Parathyroid adenoma (tissue), 2 donors: ENCODE measurements around the gene CLIC4.

ENCODE experiments used
- H2AFZ ChIP-seq: fragments of 300-600 bp; sonication (generic); one replicate; pipeline ENCODE4 v1.7.0; 2017; ENCODE audit warnings: antibody characterized with exemption, mild to moderate bottlenecking
- H3K27ac ChIP-seq: fragments of 300-600 bp; sonication (generic); one replicate; pipeline ENCODE4 v1.7.0; 2017
- H3K27me3 ChIP-seq: fragments of 300-600 bp; sonication (generic); one replicate; pipeline ENCODE4 v1.7.0; 2017; ENCODE audit warnings: low read length; ENCODE audit not compliant: control insufficient read depth, insufficient read depth
- H3K36me3 ChIP-seq: fragments of 300-600 bp; sonication (generic); one replicate; pipeline ENCODE4 v1.7.0; 2017; ENCODE audit warnings: low read length; ENCODE audit not compliant: control insufficient read depth, insufficient read depth
- H3K4me1 ChIP-seq: fragments of 300-600 bp; sonication (generic); one replicate; pipeline ENCODE4 v1.7.0; 2017; ENCODE audit warnings: control low read depth
- H3K4me2 ChIP-seq: fragments of 300-600 bp; sonication (generic); one replicate; pipeline ENCODE4 v1.7.0; 2017; ENCODE audit warnings: low read length
- H3K4me3 ChIP-seq: fragments of 300-600 bp; sonication (generic); one replicate; pipeline ENCODE4 v1.7.0; 2017; ENCODE audit warnings: low read depth, low read length
- H3K79me2 ChIP-seq: fragments of 300-600 bp; sonication (generic); one replicate; pipeline ENCODE4 v1.7.0; 2017; ENCODE audit warnings: control low read depth
- H3K9ac ChIP-seq: fragments of 300-600 bp; sonication (generic); one replicate; pipeline ENCODE4 v1.7.0; 2017; ENCODE audit warnings: mild to moderate bottlenecking
- H3K9me3 ChIP-seq: fragments of 300-600 bp; sonication (generic); one replicate; pipeline ENCODE4 v1.7.0; 2017; ENCODE audit warnings: low read length; ENCODE audit not compliant: control insufficient read depth
- TF ChIP-seq, protein P1 (sequence below): fragments of 300-600 bp; sonication (generic); IDR thresholded peaks from one replicate; pipeline ENCODE4 v1.7.0; 2017; ENCODE audit warnings: antibody characterized with exemption, mild to moderate bottlenecking
- donor health status: primary hyperparathyroidism.

The CLIC4 gene

GRCh38 chr1:24872061-24872850 lies 127.0 kb downstream of the CLIC4 start:
- TF ChIP-seq, protein P1, sequence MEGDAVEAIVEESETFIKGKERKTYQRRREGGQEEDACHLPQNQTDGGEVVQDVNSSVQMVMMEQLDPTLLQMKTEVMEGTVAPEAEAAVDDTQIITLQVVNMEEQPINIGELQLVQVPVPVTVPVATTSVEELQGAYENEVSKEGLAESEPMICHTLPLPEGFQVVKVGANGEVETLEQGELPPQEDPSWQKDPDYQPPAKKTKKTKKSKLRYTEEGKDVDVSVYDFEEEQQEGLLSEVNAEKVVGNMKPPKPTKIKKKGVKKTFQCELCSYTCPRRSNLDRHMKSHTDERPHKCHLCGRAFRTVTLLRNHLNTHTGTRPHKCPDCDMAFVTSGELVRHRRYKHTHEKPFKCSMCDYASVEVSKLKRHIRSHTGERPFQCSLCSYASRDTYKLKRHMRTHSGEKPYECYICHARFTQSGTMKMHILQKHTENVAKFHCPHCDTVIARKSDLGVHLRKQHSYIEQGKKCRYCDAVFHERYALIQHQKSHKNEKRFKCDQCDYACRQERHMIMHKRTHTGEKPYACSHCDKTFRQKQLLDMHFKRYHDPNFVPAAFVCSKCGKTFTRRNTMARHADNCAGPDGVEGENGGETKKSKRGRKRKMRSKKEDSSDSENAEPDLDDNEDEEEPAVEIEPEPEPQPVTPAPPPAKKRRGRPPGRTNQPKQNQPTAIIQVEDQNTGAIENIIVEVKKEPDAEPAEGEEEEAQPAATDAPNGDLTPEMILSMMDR = no peak
- no peaks in the 10 kb centered on the region for H3K4me1 ChIP-seq
- H3K9me3 ChIP-seq = no peaks in the 10 kb centered on the region
- H3K27me3 ChIP-seq = no peaks in the 10 kb centered on the region
- H3K4me3 ChIP-seq = no peak overlapping the region
- no peak overlapping the region for H2AFZ ChIP-seq
- no peaks in the 10 kb centered on the region for H3K79me2 ChIP-seq
- H3K27ac ChIP-seq = no peak overlapping the region
- H3K4me2 ChIP-seq = no peak overlapping the region
- no peaks in the 10 kb centered on the region for H3K36me3 ChIP-seq
- H3K9ac ChIP-seq = no peak overlapping the region

GRCh38 chr1:24873148-24873547 lies 127.9 kb downstream of the CLIC4 start:
- Histone ChIP-seq H2AFZ (no peak overlapping the region), H3K4me3 (no peak overlapping the region), H3K9me3 (no peaks in the 10 kb centered on the region), H3K4me1 (no peaks in the 10 kb centered on the region), H3K4me2 (no peak overlapping the region), H3K36me3 (no peaks in the 10 kb centered on the region), H3K9ac (no peak overlapping the region), H3K79me2 (no peaks in the 10 kb centered on the region), H3K27ac (no peak overlapping the region), H3K27me3 (no peaks in the 10 kb centered on the region)
- TF ChIP-seq, protein P1 = no peak

DNA sequence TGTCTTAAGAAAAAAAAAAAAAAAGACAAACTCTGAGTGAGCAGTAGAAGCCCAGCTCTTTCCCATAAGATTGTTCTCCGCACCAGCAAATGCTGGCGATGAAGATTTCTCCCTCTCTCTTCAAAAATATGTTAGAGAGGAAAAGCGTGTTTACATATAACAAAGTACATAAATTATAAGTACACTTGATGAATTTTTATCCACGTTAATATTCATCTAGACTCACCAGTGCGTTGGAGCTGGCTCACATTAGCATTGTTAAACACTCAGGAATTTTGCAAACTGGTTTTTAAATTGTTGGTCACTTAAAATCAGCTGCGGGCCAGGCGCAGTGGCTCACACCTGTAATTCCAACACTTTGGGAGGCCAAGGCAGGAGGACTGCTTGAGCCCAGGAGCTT lies 128.8 kb downstream of the CLIC4 start:
- Histone ChIP-seq H3K36me3 (no peaks in the 10 kb centered on the region), H3K27ac (no peak overlapping the region), H3K27me3 (no peaks in the 10 kb centered on the region), H3K79me2 (no peaks in the 10 kb centered on the region), H3K9ac (no peak overlapping the region), H3K4me1 (no peaks in the 10 kb centered on the region), H3K4me3 (no peak overlapping the region), H2AFZ (no peak overlapping the region), H3K4me2 (no peak overlapping the region), H3K9me3 (no peaks in the 10 kb centered on the region)
- TF ChIP-seq, protein P1 = no peak

- no peak overlapping the region for H3K9ac ChIP-seq
- no peak overlapping the region for H2AFZ ChIP-seq
- no peak overlapping the region for H3K27ac ChIP-seq
- no peak overlapping the region for H3K4me3 ChIP-seq
- H3K36me3 ChIP-seq = no peaks in the 10 kb centered on the region
- no peaks in the 10 kb centered on the region for H3K79me2 ChIP-seq
- H3K9me3 ChIP-seq = no peaks in the 10 kb centered on the region
- TF ChIP-seq, protein P1 = no peak
- H3K4me1 ChIP-seq = no peaks in the 10 kb centered on the region
- H3K27me3 ChIP-seq = no peaks in the 10 kb centered on the region
- H3K4me2 ChIP-seq = no peak overlapping the region
These were observed 129.5 kb downstream of the CLIC4 start for GRCh38 chr1:24874611-24875234.
